Ishikawa (cell line): ENCODE measurements around the gene CHD2.

ENCODE experiments used
- CEBPB ChIP-seq: IDR thresholded peaks from 2 replicates; pipeline ENCODE4 v1.6.1; 2012
- CREB1 ChIP-seq: IDR thresholded peaks from 2 replicates; pipeline ENCODE4 v1.6.1; 2012; ENCODE audit warnings: low read depth
- EP300 ChIP-seq: IDR thresholded peaks from 2 replicates; pipeline ENCODE4 v1.6.1; 2012; ENCODE audit warnings: borderline replicate concordance
- FOXM1 ChIP-seq: IDR thresholded peaks from 2 replicates; pipeline ENCODE4 v1.6.1; 2012; ENCODE audit warnings: low read depth, borderline replicate concordance
- MAX ChIP-seq: IDR thresholded peaks from 2 replicates; pipeline ENCODE4 v1.6.1; 2012
- NFIC ChIP-seq: IDR thresholded peaks from 2 replicates; pipeline ENCODE4 v1.6.1; 2012
- RAD21 ChIP-seq: IDR thresholded peaks from 2 replicates; pipeline ENCODE4 v1.6.1; 2012; ENCODE audit warnings: low read depth
- REST ChIP-seq: IDR thresholded peaks from 2 replicates; pipeline ENCODE4 v1.6.1; 2012; ENCODE audit warnings: low read depth, mild to moderate bottlenecking
- TAF1 ChIP-seq: IDR thresholded peaks from 2 replicates; pipeline ENCODE4 v1.6.1; 2012; ENCODE audit warnings: low read depth, mild to moderate bottlenecking
- TCF12 ChIP-seq: IDR thresholded peaks from 2 replicates; pipeline ENCODE4 v1.6.1; 2012; ENCODE audit warnings: low read depth
- TEAD4 ChIP-seq: IDR thresholded peaks from 2 replicates; pipeline ENCODE4 v1.6.1; 2012
- USF1 ChIP-seq: IDR thresholded peaks from 2 replicates; pipeline ENCODE4 v1.6.1; 2012
- YY1 ChIP-seq: IDR thresholded peaks from 2 replicates; pipeline ENCODE4 v1.6.1; 2012; ENCODE audit warnings: low read depth
- ZBTB7A ChIP-seq: IDR thresholded peaks from 2 replicates; pipeline ENCODE4 v1.6.1; 2012; ENCODE audit warnings: low read depth

- TF ChIP-seq EP300, result no peak
- TF ChIP-seq MAX, result no peak
- TF ChIP-seq TAF1, result no peak
- no peak for TF ChIP-seq CREB1
- no peak for TF ChIP-seq RAD21
- TF ChIP-seq TEAD4, result no peak
- TF ChIP-seq REST, result no peak
- no peak for TF ChIP-seq CEBPB
- no peak for TF ChIP-seq NFIC
- no peak for TF ChIP-seq TCF12
- TF ChIP-seq YY1, result no peak
- no peak for TF ChIP-seq USF1
- no peak for TF ChIP-seq FOXM1
- no peak for TF ChIP-seq ZBTB7A
These were observed 9.1 kb downstream of the CHD2 start for GRCh38 chr15:92909136-92909781.
